ENCODE results near the gene DSCAML1. TPM values are rescaled to one million over a fixed set of nuclear protein-coding genes. Genes with fewer than 3 reads are reported as not detected.

Gene DSCAML1
- total RNA-seq, 1 experiment from 2014 or later, result 0.59 TPM

- Histone ChIP-seq H3K36me3 (replicated peaks; ENCODE audit: control insufficient read depth, insufficient read depth, low read length) (no peaks in the 10 kb centered on the region), H3K4me3 (ENCODE audit: insufficient read depth, low read depth, low read length) (no peak overlapping the region), H3K27me3 (ENCODE audit: control insufficient read depth, insufficient read depth, low read length) (no peaks in the 10 kb centered on the region)
- no peak for DNase-seq
Observed at GRCh38 chr11:117712530-117712929, 84.5 kb downstream of the DSCAML1 start.

GRCh38 chr11:117711331-117711730, 85.7 kb downstream of the DSCAML1 start:
- H3K27me3 ChIP-seq (ENCODE audit: control insufficient read depth, insufficient read depth, low read length), result no peaks in the 10 kb centered on the region
- no peak for DNase-seq
- H3K36me3 ChIP-seq (replicated peaks; ENCODE audit: control insufficient read depth, insufficient read depth, low read length), result no peaks in the 10 kb centered on the region
- no peak overlapping the region for H3K4me3 ChIP-seq (ENCODE audit: insufficient read depth, low read depth, low read length)

GRCh38 chr11:117710211-117710610, 86.8 kb downstream of the DSCAML1 start:
- DNase-seq, result no peak
- Histone ChIP-seq H3K27me3 (ENCODE audit: control insufficient read depth, insufficient read depth, low read length) (no peaks in the 10 kb centered on the region), H3K36me3 (replicated peaks; ENCODE audit: control insufficient read depth, insufficient read depth, low read length) (no peaks in the 10 kb centered on the region), H3K4me3 (ENCODE audit: insufficient read depth, low read depth, low read length) (no peak overlapping the region)

GRCh38 chr11:117706322-117706814, 90.6 kb downstream of the DSCAML1 start:
- DNase-seq, result no peak
- Histone ChIP-seq H3K27me3 (ENCODE audit: control insufficient read depth, insufficient read depth, low read length) (no peaks in the 10 kb centered on the region), H3K4me3 (ENCODE audit: insufficient read depth, low read depth, low read length) (no peak overlapping the region), H3K36me3 (replicated peaks; ENCODE audit: control insufficient read depth, insufficient read depth, low read length) (no peaks in the 10 kb centered on the region)

- H3K27me3 ChIP-seq (ENCODE audit: control insufficient read depth, insufficient read depth, low read length), result no peaks in the 10 kb centered on the region
- no peak for DNase-seq
- H3K4me3 ChIP-seq (ENCODE audit: insufficient read depth, low read depth, low read length), result no peak overlapping the region
- no peaks in the 10 kb centered on the region for H3K36me3 ChIP-seq (replicated peaks; ENCODE audit: control insufficient read depth, insufficient read depth, low read length)
Observed at GRCh38 chr11:117705866-117706265, 91.2 kb downstream of the DSCAML1 start.

- Histone ChIP-seq H3K4me3 (ENCODE audit: insufficient read depth, low read depth, low read length) (no peak overlapping the region), H3K27me3 (ENCODE audit: control insufficient read depth, insufficient read depth, low read length) (no peaks in the 10 kb centered on the region), H3K36me3 (replicated peaks; ENCODE audit: control insufficient read depth, insufficient read depth, low read length) (no peaks in the 10 kb centered on the region)
- no peak for DNase-seq
Observed at GRCh38 chr11:117704395-117705100, 92.5 kb downstream of the DSCAML1 start.

GRCh38 chr11:117702946-117703598, 93.9 kb downstream of the DSCAML1 start:
- no peak for DNase-seq
- Histone ChIP-seq H3K36me3 (replicated peaks; ENCODE audit: control insufficient read depth, insufficient read depth, low read length) (no peaks in the 10 kb centered on the region), H3K4me3 (ENCODE audit: insufficient read depth, low read depth, low read length) (no peak overlapping the region), H3K27me3 (ENCODE audit: control insufficient read depth, insufficient read depth, low read length) (no peaks in the 10 kb centered on the region)

GRCh38 chr11:117701781-117702180, 95.2 kb downstream of the DSCAML1 start:
- Histone ChIP-seq H3K36me3 (replicated peaks; ENCODE audit: control insufficient read depth, insufficient read depth, low read length) (no peaks in the 10 kb centered on the region), H3K4me3 (ENCODE audit: insufficient read depth, low read depth, low read length) (no peak overlapping the region), H3K27me3 (ENCODE audit: control insufficient read depth, insufficient read depth, low read length) (no peaks in the 10 kb centered on the region)
- DNase-seq, result no peak

GRCh38 chr11:117700551-117700950, 96.5 kb downstream of the DSCAML1 start:
- Histone ChIP-seq H3K27me3 (ENCODE audit: control insufficient read depth, insufficient read depth, low read length) (no peaks in the 10 kb centered on the region; the same call in 1 of the 2 replicates), H3K36me3 (replicated peaks; ENCODE audit: control insufficient read depth, insufficient read depth, low read length) (no peaks in the 10 kb centered on the region), H3K4me3 (ENCODE audit: insufficient read depth, low read depth, low read length) (no peak overlapping the region)
- DNase-seq, result no peak

GRCh38 chr11:117697319-117697718, 99.7 kb downstream of the DSCAML1 start:
- no peak for DNase-seq
- no peak overlapping the region for H3K4me3 ChIP-seq (ENCODE audit: insufficient read depth, low read depth, low read length)
- no peaks in the 10 kb centered on the region for H3K36me3 ChIP-seq (replicated peaks; ENCODE audit: control insufficient read depth, insufficient read depth, low read length)
- H3K27me3 ChIP-seq (ENCODE audit: control insufficient read depth, insufficient read depth, low read length), result no peaks in the 10 kb centered on the region; the same call in 1 of the 2 replicates

GRCh38 chr11:117696540-117696939, 100.5 kb downstream of the DSCAML1 start:
- no peak overlapping the region for H3K4me3 ChIP-seq (ENCODE audit: insufficient read depth, low read depth, low read length)
- H3K36me3 ChIP-seq (replicated peaks; ENCODE audit: control insufficient read depth, insufficient read depth, low read length), result no peaks in the 10 kb centered on the region
- no peak for DNase-seq
- no peaks in the 10 kb centered on the region; the same call in 1 of the 2 replicates for H3K27me3 ChIP-seq (ENCODE audit: control insufficient read depth, insufficient read depth, low read length)

GRCh38 chr11:117693344-117693743, 103.7 kb downstream of the DSCAML1 start:
- H3K36me3 ChIP-seq (replicated peaks; ENCODE audit: control insufficient read depth, insufficient read depth, low read length), result no peaks in the 10 kb centered on the region
- H3K27me3 ChIP-seq (ENCODE audit: control insufficient read depth, insufficient read depth, low read length), result no peaks in the 10 kb centered on the region; the same call in 1 of the 2 replicates
- no peak overlapping the region for H3K4me3 ChIP-seq (ENCODE audit: insufficient read depth, low read depth, low read length)
- no peak for DNase-seq

- DNase-seq, result peak; percentile 8
- no peaks in the 10 kb centered on the region for H3K36me3 ChIP-seq (replicated peaks; ENCODE audit: control insufficient read depth, insufficient read depth, low read length)
- H3K4me3 ChIP-seq (ENCODE audit: insufficient read depth, low read depth, low read length), result no peak overlapping the region
- H3K27me3 ChIP-seq (ENCODE audit: control insufficient read depth, insufficient read depth, low read length), result no peaks in the 10 kb centered on the region; the same call in 1 of the 2 replicates
Observed at GRCh38 chr11:117691516-117691915, 105.5 kb downstream of the DSCAML1 start.

GRCh38 chr11:117691218-117691514, 105.8 kb downstream of the DSCAML1 start:
- Histone ChIP-seq H3K27me3 (ENCODE audit: control insufficient read depth, insufficient read depth, low read length) (no peaks in the 10 kb centered on the region; the same call in 1 of the 2 replicates), H3K4me3 (ENCODE audit: insufficient read depth, low read depth, low read length) (no peak overlapping the region), H3K36me3 (replicated peaks; ENCODE audit: control insufficient read depth, insufficient read depth, low read length) (no peaks in the 10 kb centered on the region)
- DNase-seq, result peak; percentile 16

- H3K36me3 ChIP-seq (replicated peaks; ENCODE audit: control insufficient read depth, insufficient read depth, low read length), result no peaks in the 10 kb centered on the region
- no peaks in the 10 kb centered on the region; the same call in 1 of the 2 replicates for H3K27me3 ChIP-seq (ENCODE audit: control insufficient read depth, insufficient read depth, low read length)
- H3K4me3 ChIP-seq (ENCODE audit: insufficient read depth, low read depth, low read length), result no peak overlapping the region
- no peak for DNase-seq
Observed at GRCh38 chr11:117690484-117691217, 106.4 kb downstream of the DSCAML1 start.
